GM23248 (cell line): ENCODE results near the gene CAMK1D. TPM values are rescaled to one million over a fixed set of nuclear protein-coding genes. Genes with fewer than 3 reads are reported as not detected.

ENCODE experiments used
- DNase-seq: peaks from one replicate; pipeline ENCODE4 v3.0.0-alpha.2; 2015
- H2AFZ ChIP-seq: fragments of 200-600 bp; sonication (generic); 2 replicates; pipeline ENCODE4 v1.6.1; 2016; ENCODE audit warnings: antibody characterized with exemption
- H3F3A ChIP-seq: fragments of 200-600 bp; sonication (generic); 2 replicates; pipeline ENCODE4 v1.6.1; 2016; ENCODE audit warnings: mild to moderate bottlenecking, antibody characterized with exemption, mixed run types; ENCODE audit not compliant: insufficient read depth
- H3K27ac ChIP-seq: fragments of 200-600 bp; sonication (generic); 2 replicates; pipeline ENCODE4 v1.5.1; 2016; ENCODE audit warnings: mild to moderate bottlenecking
- H3K27me3 ChIP-seq: fragments of 200-600 bp; sonication (generic); replicated peaks from 2 replicates; pipeline ENCODE4 v1.6.1; 2016; ENCODE audit warnings: mild to moderate bottlenecking; ENCODE audit not compliant: insufficient read depth
- H3K36me3 ChIP-seq: fragments of 200-600 bp; sonication (generic); 2 replicates; pipeline ENCODE4 v1.6.1; 2016; ENCODE audit warnings: low read depth, mild to moderate bottlenecking
- H3K4me1 ChIP-seq: fragments of 200-600 bp; sonication (generic); 2 replicates; pipeline ENCODE4 v1.6.1; 2016; ENCODE audit warnings: mild to moderate bottlenecking; ENCODE audit not compliant: insufficient read depth
- H3K4me2 ChIP-seq: fragments of 200-600 bp; sonication (generic); one replicate; pipeline ENCODE4 v1.6.1; 2016; ENCODE audit warnings: mild to moderate bottlenecking; ENCODE audit not compliant: unreplicated experiment
- H3K4me3 ChIP-seq: fragments of 200-600 bp; sonication (generic); 2 replicates; pipeline ENCODE4 v1.5.1; 2016; ENCODE audit warnings: mild to moderate bottlenecking
- H3K79me2 ChIP-seq: fragments of 200-600 bp; sonication (generic); 2 replicates; pipeline ENCODE4 v1.6.1; 2016; ENCODE audit warnings: mild to moderate bottlenecking; ENCODE audit not compliant: insufficient read depth
- H3K9ac ChIP-seq: fragments of 200-600 bp; sonication (generic); 2 replicates; pipeline ENCODE4 v1.6.1; 2016; ENCODE audit warnings: mild to moderate bottlenecking
- H3K9me2 ChIP-seq: fragments of 200-600 bp; sonication (generic); 2 replicates; pipeline ENCODE4 v1.6.1; 2016; ENCODE audit warnings: mixed run types, mild to moderate bottlenecking, moderate library complexity; ENCODE audit not compliant: insufficient read depth
- H3K9me3 ChIP-seq: fragments of 200-600 bp; sonication (generic); one replicate; pipeline ENCODE4 v1.6.1; 2017; ENCODE audit warnings: low read depth
- H4K20me1 ChIP-seq: fragments of 200-600 bp; sonication (generic); 2 replicates; pipeline ENCODE4 v1.6.0; 2016; ENCODE audit not compliant: insufficient read depth
- EZH2 ChIP-seq: fragments of 200-600 bp; sonication (generic); IDR thresholded peaks from 2 replicates; pipeline ENCODE4 v1.6.1; 2018; ENCODE audit warnings: antibody characterized with exemption, mild to moderate bottlenecking; ENCODE audit not compliant: insufficient read depth, poor library complexity, severe bottlenecking
- EZH2phosphoT487 ChIP-seq: fragments of 200-600 bp; sonication (generic); IDR thresholded peaks from 2 replicates; pipeline ENCODE4 v1.6.1; 2018; ENCODE audit warnings: antibody characterized with exemption, moderate library complexity, mild to moderate bottlenecking, low read depth; ENCODE audit not compliant: insufficient read depth
- WGBS, 2 experiments: methylation state at CpG; one replicate each; pipeline ENCODE4 v1.1.6; 2015 to 2017; ENCODE audit warnings: low lambda C conversion rate in 2 of 2, low coverage in 1 of 2; ENCODE audit errors: missing lambda C conversion rate in 2 of 2; 5-methylcytosine and 5-hydroxymethylcytosine counted together
- in situ Hi-C: fragments of 300-500 bp; cut with MboI; formaldehyde crosslinking; loops from 2 replicates; pipeline ENCODE4 v1.15.0; 2020
- polyA plus RNA-seq: library from polyadenylated mRNA; unstranded; fragments of >200 nt; fragmentation: Nextera tagmentation; extraction: Ambion mirVana; gene quantifications from 2 replicates; pipeline ENCODE4 v1.2.1, GENCODE V29; 2016
- total RNA-seq: library from RNA; depleted of rRNA; stranded (reverse); fragments of >200 nt; shearing (Covaris generic); gene quantifications from 2 replicates; pipeline ENCODE4 v1.2.3, GENCODE V29; 2014

The CAMK1D gene
- total and polyA plus RNA-seq, 2 experiments from 2014 or later: 0.22 to 0.55 TPM

- Histone ChIP-seq H3K4me3 (no peak overlapping the region), H3K4me1 (no peaks in the 10 kb centered on the region), H3K27me3 (no peaks in the 10 kb centered on the region), H3K9me2 (no peaks in the 10 kb centered on the region), H3K79me2 (no peaks in the 10 kb centered on the region), H3K9me3 (no peaks in the 10 kb centered on the region), H3F3A (no peaks in the 10 kb centered on the region), H3K27ac (no peak overlapping the region), H3K9ac (no peak overlapping the region), H2AFZ (no peak overlapping the region), H3K36me3 (no peaks in the 10 kb centered on the region), H3K4me2 (no peak overlapping the region), H4K20me1 (no peaks in the 10 kb centered on the region)
- in situ Hi-C loops: no loop called here
- DNase-seq: no peak
- TF ChIP-seq EZH2phosphoT487: no peak
- no peak for TF ChIP-seq EZH2
- 76 to 81% methylated on average over 5 of the region's 5 CpGs for WGBS, 2 experiments
Observed at GRCh38 chr10:12592967-12593366, 243.6 kb downstream of the CAMK1D start.

- in situ Hi-C loops: no loop called here
- TF ChIP-seq EZH2phosphoT487 (no peak), EZH2 (no peak)
- DNase-seq: no peak
Observed at GRCh38 chr10:12594448-12594944, 245.1 kb downstream of the CAMK1D start.

GRCh38 chr10:12595936-12596576, 246.7 kb downstream of the CAMK1D start:
- Histone ChIP-seq H3K79me2 (no peaks in the 10 kb centered on the region), H3F3A (no peaks in the 10 kb centered on the region), H3K27ac (no peak overlapping the region), H4K20me1 (no peaks in the 10 kb centered on the region), H3K4me3 (no peak overlapping the region), H3K4me1 (no peaks in the 10 kb centered on the region), H3K9me3 (no peaks in the 10 kb centered on the region), H3K36me3 (no peaks in the 10 kb centered on the region), H2AFZ (no peak overlapping the region), H3K9me2 (no peaks in the 10 kb centered on the region), H3K4me2 (no peak overlapping the region), H3K9ac (no peak overlapping the region), H3K27me3 (no peaks in the 10 kb centered on the region)
- TF ChIP-seq EZH2 (no peak), EZH2phosphoT487 (no peak)
- WGBS, 2 experiments: 63 to 67% methylated on average over 2 of the region's 2 CpGs
- in situ Hi-C loops: no loop called here
- DNase-seq: no peak

More at GRCh38 chr10:12594448-12594944, 245.1 kb downstream of the CAMK1D start:
- Histone ChIP-seq H4K20me1 (no peaks in the 10 kb centered on the region), H3K79me2 (no peaks in the 10 kb centered on the region), H2AFZ (no peak overlapping the region), H3K27ac (no peak overlapping the region), H3K4me3 (no peak overlapping the region), H3K4me2 (no peak overlapping the region), H3K9me2 (no peaks in the 10 kb centered on the region), H3K4me1 (no peaks in the 10 kb centered on the region), H3K27me3 (no peaks in the 10 kb centered on the region), H3K36me3 (no peaks in the 10 kb centered on the region), H3K9ac (no peak overlapping the region), H3K9me3 (no peaks in the 10 kb centered on the region), H3F3A (no peaks in the 10 kb centered on the region)
- WGBS, 2 experiments: 43 to 44% methylated on average over 8 of the region's 8 CpGs

- H2AFZ ChIP-seq: no peak overlapping the region
- H3K4me1 ChIP-seq: no peaks in the 10 kb centered on the region
- no peak overlapping the region for H3K4me3 ChIP-seq
- in situ Hi-C loops: no loop called here
- H3F3A ChIP-seq: no peaks in the 10 kb centered on the region
- H3K9ac ChIP-seq: no peak overlapping the region
- no peaks in the 10 kb centered on the region for H3K27me3 ChIP-seq
- 64 to 65% methylated on average over 6 of the region's 6 CpGs for WGBS, 2 experiments
- no peak overlapping the region for H3K4me2 ChIP-seq
- no peaks in the 10 kb centered on the region for H4K20me1 ChIP-seq
- no peaks in the 10 kb centered on the region for H3K9me3 ChIP-seq
- H3K36me3 ChIP-seq: no peaks in the 10 kb centered on the region
- no peak for DNase-seq
- TF ChIP-seq EZH2phosphoT487: no peak
- TF ChIP-seq EZH2: no peak
- no peaks in the 10 kb centered on the region for H3K9me2 ChIP-seq
- no peak overlapping the region for H3K27ac ChIP-seq
- H3K79me2 ChIP-seq: no peaks in the 10 kb centered on the region
Observed at GRCh38 chr10:12597176-12597575, 247.8 kb downstream of the CAMK1D start.
